Activated gamma-delta T cell treated with Interleukin-2 at 50 U/mL for 16 hours (primary cell): ENCODE measurements around the gene IL16.

Experiments
- DNase-seq: peaks from one replicate; pipeline ENCODE4 v3.0.0-alpha.2; 2020

IL16 gene

DNA sequence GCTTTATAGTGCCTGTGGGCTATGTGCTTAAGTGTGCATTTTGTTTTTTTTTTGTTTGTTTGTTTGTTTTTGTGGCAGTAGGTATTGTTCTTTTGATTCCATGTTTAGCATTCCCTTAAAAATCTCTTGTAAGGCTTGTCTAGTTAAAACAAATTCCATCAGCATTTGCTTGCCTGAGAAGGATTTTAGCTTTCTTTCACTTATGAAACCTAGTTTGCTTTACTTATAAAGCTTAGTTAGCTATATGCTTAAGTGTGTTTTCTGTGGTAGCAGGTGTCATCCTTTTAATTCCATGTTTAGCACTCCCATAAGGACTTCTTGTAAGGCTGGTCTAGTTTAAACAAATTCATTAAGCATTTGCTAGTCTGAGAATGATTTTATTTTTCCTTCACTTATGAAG lies 17.3 kb downstream of the IL16 start:
- DNase-seq = no peak

- no peak for DNase-seq
Observed at GRCh38 chr15:81215531-81215930, 18.9 kb downstream of the IL16 start.

GRCh38 chr15:81215983-81216382 lies 19.3 kb downstream of the IL16 start:
- DNase-seq = no peak

DNA sequence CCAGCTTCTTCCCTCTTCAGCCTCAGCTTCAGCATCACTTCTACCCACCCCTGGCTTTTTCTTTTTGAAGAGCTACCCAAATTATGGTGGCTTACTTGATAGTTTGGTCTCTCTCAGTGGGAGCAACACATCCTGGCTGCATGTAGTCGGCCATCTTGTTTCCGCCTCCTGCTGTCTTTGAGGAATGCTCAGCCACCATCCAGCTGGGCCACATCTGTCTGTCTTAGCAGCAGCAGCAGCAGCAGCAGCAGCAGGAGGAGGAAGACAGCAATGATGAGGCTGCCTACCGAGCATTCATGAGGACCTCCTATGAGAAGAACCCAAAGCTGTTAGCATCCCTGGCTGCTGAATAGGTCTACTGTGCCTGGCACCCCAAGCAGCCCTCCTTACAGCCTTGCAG lies 19.7 kb downstream of the IL16 start:
- DNase-seq = no peak

- DNase-seq = no peak
Observed at GRCh38 chr15:81221449-81221848, 24.8 kb downstream of the IL16 start.

GRCh38 chr15:81222007-81222406 lies 25.3 kb downstream of the IL16 start:
- no peak for DNase-seq

DNA sequence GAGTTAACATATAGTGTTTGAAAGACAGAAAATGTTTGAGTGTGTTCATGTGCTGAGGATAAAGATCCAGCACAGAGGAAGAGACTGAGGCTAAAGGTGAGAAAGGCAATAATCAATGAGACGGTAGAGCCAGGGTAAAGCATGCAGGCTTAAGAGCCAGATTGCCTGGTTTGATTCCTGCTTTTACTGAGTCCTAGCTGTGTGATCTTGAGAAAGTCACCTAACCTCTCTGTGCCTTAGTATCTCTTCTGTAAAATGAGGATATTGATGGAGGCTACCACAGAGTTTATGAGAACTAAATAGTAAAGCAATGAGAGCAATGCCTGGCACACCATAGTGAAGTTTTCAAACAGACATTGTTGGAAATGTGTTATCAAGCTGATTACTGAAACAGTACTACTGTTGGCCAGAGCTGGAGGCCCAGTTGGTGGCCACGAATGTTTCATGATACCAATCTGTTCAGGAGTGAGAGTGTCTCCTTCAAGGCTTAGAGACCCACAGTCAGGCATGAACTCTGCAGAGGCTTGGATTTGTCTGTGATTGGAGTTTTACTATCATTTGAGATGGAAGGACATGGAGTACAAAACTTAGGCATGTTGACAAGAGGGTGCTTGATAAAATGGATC lies 26.8 kb downstream of the IL16 start:
- no peak for DNase-seq

DNA sequence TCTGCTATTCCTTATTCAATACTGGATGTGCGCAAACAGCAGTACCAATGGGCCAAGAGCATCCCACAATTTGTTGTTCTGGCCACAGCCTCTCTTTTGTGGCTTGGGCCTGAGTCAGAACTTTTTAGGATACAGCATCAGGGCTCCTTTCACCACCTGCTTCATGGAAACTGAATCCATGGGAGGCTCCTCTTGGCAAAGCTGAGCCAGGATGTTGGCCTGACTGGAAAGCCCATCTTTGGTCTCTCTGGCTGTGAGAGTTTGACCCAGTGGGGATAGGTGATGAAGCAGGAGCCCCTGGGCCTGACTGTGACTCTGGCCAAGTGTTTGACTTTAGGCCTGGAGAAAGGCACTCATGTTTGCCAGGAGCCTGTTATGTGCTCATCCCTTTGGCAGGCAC lies 27.6 kb downstream of the IL16 start:
- no peak for DNase-seq

- no peak for DNase-seq
Observed at GRCh38 chr15:81225161-81225671, 28.5 kb downstream of the IL16 start.

- DNase-seq = no peak
Observed at GRCh38 chr15:81227716-81228115, 31.0 kb downstream of the IL16 start.

DNA sequence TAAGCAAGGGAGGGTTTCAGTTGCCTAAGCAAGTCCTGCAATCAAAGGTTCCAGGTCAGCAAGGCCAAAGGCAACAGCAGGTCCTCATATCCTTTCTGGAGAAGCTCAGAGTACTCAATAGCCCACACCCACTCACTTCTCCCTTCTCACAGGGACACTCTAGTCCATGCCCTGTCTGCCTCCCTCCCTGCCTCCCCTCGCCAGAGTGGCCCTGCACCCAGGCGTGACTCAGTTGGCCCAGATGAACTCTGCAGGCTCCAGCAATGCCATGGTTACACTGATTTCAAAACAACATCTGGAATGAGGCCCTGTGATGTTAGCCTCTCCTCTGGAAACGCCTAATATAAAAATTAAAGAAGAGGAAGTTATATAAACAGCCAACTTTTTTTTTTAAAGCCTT lies 32.9 kb downstream of the IL16 start:
- no peak for DNase-seq

- no peak for DNase-seq
Observed at GRCh38 chr15:81235276-81236123, 38.8 kb downstream of the IL16 start.

GRCh38 chr15:81239190-81239589 lies 42.5 kb downstream of the IL16 start:
- no peak for DNase-seq

DNA sequence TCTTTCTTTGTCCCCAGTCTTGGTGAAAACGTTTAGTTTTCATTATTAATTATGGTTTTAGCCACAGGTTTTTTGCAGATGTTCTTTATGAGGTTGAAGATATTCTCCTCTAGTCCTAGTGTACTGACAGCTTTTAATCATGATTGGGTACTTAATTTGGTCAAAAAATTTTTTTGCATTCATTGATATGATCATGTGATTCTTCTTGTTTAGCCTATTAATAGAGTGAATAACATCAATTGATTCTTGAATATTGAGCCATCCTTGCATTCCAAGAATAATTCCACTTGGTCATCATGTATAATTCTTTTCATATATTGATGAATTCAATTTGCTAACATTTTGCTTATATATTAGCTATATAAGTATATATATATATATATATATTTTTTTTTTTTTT lies 46.1 kb downstream of the IL16 start:
- no peak for DNase-seq

DNA sequence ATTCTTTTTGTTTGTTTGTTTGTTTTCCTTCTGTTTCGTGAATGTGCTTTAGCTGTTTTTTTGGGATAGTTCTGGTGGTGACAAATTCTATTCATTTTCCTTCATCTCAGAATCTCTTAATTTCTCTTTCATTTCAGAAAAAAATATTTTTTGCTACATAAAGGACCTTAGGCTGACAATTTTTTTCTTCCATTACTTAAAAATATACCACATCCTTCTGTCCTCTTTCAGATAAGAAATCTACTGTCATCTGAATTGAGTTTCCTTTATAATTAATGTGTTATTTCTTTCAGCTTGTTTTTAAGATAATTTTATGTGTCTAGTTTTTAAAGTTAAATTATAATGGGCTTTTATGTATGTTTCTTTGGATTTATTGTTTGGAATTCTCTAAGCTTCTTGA lies 47.6 kb downstream of the IL16 start:
- no peak for DNase-seq

- DNase-seq = no peak
Observed at GRCh38 chr15:81253846-81254245, 57.2 kb downstream of the IL16 start.

GRCh38 chr15:81254277-81254915 lies 57.7 kb downstream of the IL16 start:
- DNase-seq = peak; percentile 22

- no peak for DNase-seq
Observed at GRCh38 chr15:81254916-81255290, 58.2 kb downstream of the IL16 start.

- no peak for DNase-seq
Observed at GRCh38 chr15:81255315-81255957, 58.8 kb downstream of the IL16 start.

DNA sequence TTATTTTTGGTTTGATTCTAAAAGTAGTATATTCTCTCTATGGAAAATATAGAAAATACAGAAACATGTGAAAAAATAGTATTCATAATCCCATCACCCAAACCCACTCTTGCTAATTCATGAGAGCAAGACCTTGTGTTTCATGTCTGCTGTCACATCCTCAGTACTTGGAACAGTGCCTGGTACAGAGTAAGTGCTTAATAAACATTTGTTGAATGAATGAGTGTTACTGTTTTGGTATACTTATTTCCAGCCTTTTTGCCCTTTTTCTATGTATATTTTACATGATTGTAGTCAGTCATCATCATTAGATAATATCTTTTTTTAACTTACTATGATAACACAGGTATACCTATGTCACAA lies 59.3 kb downstream of the IL16 start:
- no peak for DNase-seq

GRCh38 chr15:81256916-81257315 lies 60.2 kb downstream of the IL16 start:
- no peak for DNase-seq

DNA sequence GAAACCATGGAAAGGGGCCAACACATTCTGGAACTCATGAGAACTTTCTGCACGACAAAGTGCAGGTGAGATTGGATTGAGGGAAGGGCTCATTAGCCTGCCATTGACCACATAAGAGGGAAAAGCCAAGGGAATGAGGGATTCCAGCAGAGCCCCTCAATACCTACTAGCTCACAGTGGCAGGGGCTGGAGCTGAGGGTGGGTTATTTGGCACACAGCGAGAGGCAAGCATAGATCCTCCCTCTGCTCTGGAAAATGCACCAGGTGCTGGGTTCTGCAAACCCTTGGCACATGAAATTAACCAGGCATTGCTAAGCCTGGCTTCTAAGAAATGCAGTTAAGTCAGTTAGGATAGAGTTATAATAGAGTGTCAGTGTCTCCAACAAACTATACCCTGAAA lies 60.8 kb downstream of the IL16 start:
- DNase-seq = no peak

- no peak for DNase-seq
Observed at GRCh38 chr15:81258455-81258854, 61.8 kb downstream of the IL16 start.
